Measurements from ENCODE around the gene NAA80. TPM values are rescaled to one million over a fixed set of nuclear protein-coding genes. Genes with fewer than 3 reads are reported as not detected.
A peak's percentile ranks its signal among the peaks of the same experiment; 100 is the strongest.

The NAA80 gene
- total and polyA plus RNA-seq, 2 of the 13 experiments (the other 11 are each of a cell fraction or from before 2014, with no cell fraction given): 3.4 to 8.7 TPM

DNA sequence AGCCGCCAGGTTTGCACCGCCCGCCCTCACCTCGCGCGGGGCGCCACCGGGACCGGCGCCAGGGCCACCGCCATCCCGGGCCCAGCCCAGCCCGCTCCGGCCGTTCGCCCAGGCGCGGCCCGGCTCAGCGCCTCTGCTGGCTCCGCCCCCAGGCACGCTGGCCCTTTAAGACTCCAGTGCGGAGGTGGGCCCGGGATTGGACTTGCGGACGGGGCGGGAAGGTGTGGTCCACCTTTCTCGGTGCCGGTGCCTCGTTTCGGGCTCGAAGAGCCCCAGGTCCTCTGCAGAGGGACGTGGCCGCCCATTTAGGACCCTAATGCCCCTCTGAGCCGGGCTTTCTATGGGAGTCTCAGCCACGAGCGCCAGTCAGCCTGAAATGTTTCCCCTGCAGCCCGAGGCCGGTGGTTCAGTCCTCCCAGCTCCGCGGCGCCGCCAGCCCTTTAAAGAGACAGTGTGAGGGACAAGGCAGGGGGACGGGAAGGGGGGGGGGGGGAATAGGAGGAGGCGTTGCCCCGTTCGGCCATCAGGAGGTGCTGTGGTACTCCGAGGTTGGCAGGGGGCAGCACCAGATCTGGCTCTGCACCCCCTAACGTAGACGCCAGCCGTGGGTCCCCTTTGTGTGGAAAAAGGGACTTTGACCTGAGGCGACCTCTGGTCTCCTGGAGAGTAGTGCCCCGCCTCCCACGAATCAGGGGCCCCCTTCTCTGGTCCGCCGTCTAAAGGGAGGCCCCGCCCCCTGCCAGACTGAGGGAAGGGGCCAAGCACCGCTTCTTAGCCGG is 22.3 kb upstream of the NAA80 start (continued):
- TF ChIP-seq THAP9 (CRISPR knock-in tag; IDR thresholded peaks at IDR 0.05; ENCODE audit: borderline replicate concordance) (peak; percentile 46; the same call in 1 of the 2 replicates), ZNF598 (CRISPR knock-in tag; IDR thresholded peaks at IDR 0.05; ENCODE audit: borderline replicate concordance) (no peak), HMGXB4 (CRISPR knock-in tag; IDR thresholded peaks at IDR 0.05; ENCODE audit: borderline replicate concordance in 1 of 2, low read depth in 1 of 2) (peak; percentile 37 to 59; a peak in 2 of 4 replicates), GATA4 (IDR thresholded peaks at IDR 0.05; ENCODE audit: borderline replicate concordance, low read depth) (peak; percentile 22; the same call in 1 of the 2 replicates), ZMYM2 (CRISPR knock-in tag; IDR thresholded peaks at IDR 0.05) (peak; percentile 59; the same call in 1 of the 2 replicates), YY1 (IDR thresholded peaks at IDR 0.05; ENCODE audit: insufficient read depth, insufficient replicate concordance, low read depth, low read length) (peak; percentile 67), SOX6 (IDR thresholded peaks at IDR 0.05) (no peak), SOX6 (CRISPR knock-in tag; IDR thresholded peaks at IDR 0.05) (peak; percentile 74), SKI (IDR thresholded peaks at IDR 0.05; ENCODE audit: partially characterized antibody) (peak; percentile 48), NFE2L2 (IDR thresholded peaks at IDR 0.05; ENCODE audit: low read length) (no peak), MXI1 (IDR thresholded peaks at IDR 0.05; ENCODE audit: borderline replicate concordance, low read depth, low read length) (peak; percentile 30; the same call in 1 of the 3 replicates), SIN3A (IDR thresholded peaks at IDR 0.05; ENCODE audit: borderline replicate concordance, low read depth, low read length) (peak; percentile 73; the same call in 1 of the 2 replicates), CREB1 (IDR thresholded peaks at IDR 0.05) (no peak), CREB1 (CRISPR knock-in tag; IDR thresholded peaks at IDR 0.05) (peak; percentile 56; the same call in 1 of the 2 replicates), ZFX (CRISPR knock-in tag; IDR thresholded peaks at IDR 0.05; ENCODE audit: low read depth) (peak; percentile 74), HNRNPK (IDR thresholded peaks at IDR 0.05; ENCODE audit: low read depth, low read length, poor library complexity, severe bottlenecking) (peak; percentile 42), MED1 (CRISPR knock-in tag; IDR thresholded peaks at IDR 0.05) (peak; percentile 66), PPARG (CRISPR knock-in tag; conservative IDR thresholded peaks at IDR 0.05) (peak; percentile 12; the same call in 1 of the 2 replicates), ZNF547 (CRISPR knock-in tag; IDR thresholded peaks at IDR 0.05) (no peak), ZNF724P (CRISPR knock-in tag; IDR thresholded peaks at IDR 0.05; ENCODE audit: borderline replicate concordance) (0 out of 2 replicates have a peak, but pooled peaks have one; percentile 56)
- TF ChIP-seq, protein P1, sequence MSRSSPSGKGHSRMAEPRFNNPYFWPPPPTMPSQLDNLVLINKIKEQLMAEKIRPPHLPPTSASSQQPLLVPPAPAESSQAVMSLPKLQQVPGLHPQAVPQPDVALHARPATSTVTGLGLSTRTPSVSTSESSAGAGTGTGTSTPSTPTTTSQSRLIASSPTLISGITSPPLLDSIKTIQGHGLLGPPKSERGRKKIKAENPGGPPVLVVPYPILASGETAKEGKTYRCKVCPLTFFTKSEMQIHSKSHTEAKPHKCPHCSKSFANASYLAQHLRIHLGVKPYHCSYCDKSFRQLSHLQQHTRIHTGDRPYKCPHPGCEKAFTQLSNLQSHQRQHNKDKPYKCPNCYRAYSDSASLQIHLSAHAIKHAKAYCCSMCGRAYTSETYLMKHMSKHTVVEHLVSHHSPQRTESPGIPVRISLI (CRISPR knock-in tag; IDR thresholded peaks at IDR 0.05; ENCODE audit: borderline replicate concordance): peak; percentile 53; the same call in 1 of the 2 replicates
- TF ChIP-seq, protein P2, sequence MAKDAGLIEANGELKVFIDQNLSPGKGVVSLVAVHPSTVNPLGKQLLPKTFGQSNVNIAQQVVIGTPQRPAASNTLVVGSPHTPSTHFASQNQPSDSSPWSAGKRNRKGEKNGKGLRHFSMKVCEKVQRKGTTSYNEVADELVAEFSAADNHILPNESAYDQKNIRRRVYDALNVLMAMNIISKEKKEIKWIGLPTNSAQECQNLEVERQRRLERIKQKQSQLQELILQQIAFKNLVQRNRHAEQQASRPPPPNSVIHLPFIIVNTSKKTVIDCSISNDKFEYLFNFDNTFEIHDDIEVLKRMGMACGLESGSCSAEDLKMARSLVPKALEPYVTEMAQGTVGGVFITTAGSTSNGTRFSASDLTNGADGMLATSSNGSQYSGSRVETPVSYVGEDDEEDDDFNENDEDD (CRISPR knock-in tag; IDR thresholded peaks at IDR 0.05; ENCODE audit: borderline replicate concordance): 0 out of 2 replicates have a peak, but pooled peaks have one; percentile 2
